Measurements from ENCODE around the gene TENT4A.
A peak's percentile ranks its signal among the peaks of the same experiment; 100 is the strongest.

The TENT4A gene

GRCh38 chr5:6734243-6734700 is 21.0 kb downstream of the TENT4A start:
- DNase-seq, result peak; percentile 23

- DNase-seq, result no peak
These were observed 21.5 kb downstream of the TENT4A start for GRCh38 chr5:6734781-6735180.

GRCh38 chr5:6736106-6736505 is 22.9 kb downstream of the TENT4A start:
- DNase-seq, result no peak

- DNase-seq, result no peak
These were observed 23.4 kb downstream of the TENT4A start for GRCh38 chr5:6736524-6737042.

GRCh38 chr5:6737043-6737941 is 24.1 kb downstream of the TENT4A start:
- DNase-seq, result no peak

GRCh38 chr5:6739603-6740002 is 26.4 kb downstream of the TENT4A start:
- no peak for DNase-seq

GRCh38 chr5:6740586-6741150 is 27.4 kb downstream of the TENT4A start:
- DNase-seq, result no peak

GRCh38 chr5:6742081-6742758 is 29.0 kb downstream of the TENT4A start:
- DNase-seq, result no peak

- no peak for DNase-seq
These were observed 29.9 kb downstream of the TENT4A start for GRCh38 chr5:6743161-6743560.

GRCh38 chr5:6744841-6745705 is 31.8 kb downstream of the TENT4A start:
- DNase-seq, result no peak

GRCh38 chr5:6745706-6746222 is 32.5 kb downstream of the TENT4A start:
- DNase-seq, result peak; percentile 58

GRCh38 chr5:6746244-6746643 is 33.0 kb downstream of the TENT4A start:
- DNase-seq, result no peak

GRCh38 chr5:6747103-6747502 is 33.9 kb downstream of the TENT4A start:
- DNase-seq, result no peak

GRCh38 chr5:6748142-6748541 is 34.9 kb downstream of the TENT4A start:
- DNase-seq, result no peak

GRCh38 chr5:6749026-6749716 is 35.9 kb downstream of the TENT4A start:
- no peak for DNase-seq

GRCh38 chr5:6750142-6750840 is 37.1 kb downstream of the TENT4A start:
- no peak for DNase-seq

- DNase-seq, result no peak
These were observed 37.9 kb downstream of the TENT4A start for GRCh38 chr5:6750951-6751685.

- no peak for DNase-seq
These were observed 39.0 kb downstream of the TENT4A start for GRCh38 chr5:6752236-6752635.

GRCh38 chr5:6752782-6753181 is 39.5 kb downstream of the TENT4A start:
- DNase-seq, result no peak

GRCh38 chr5:6753851-6754250 is 40.6 kb downstream of the TENT4A start:
- no peak for DNase-seq

Measured in fibroblast of skin of right biceps (primary cell).